ENCODE measurements around the gene PTGFRN.

The PTGFRN gene

DNA sequence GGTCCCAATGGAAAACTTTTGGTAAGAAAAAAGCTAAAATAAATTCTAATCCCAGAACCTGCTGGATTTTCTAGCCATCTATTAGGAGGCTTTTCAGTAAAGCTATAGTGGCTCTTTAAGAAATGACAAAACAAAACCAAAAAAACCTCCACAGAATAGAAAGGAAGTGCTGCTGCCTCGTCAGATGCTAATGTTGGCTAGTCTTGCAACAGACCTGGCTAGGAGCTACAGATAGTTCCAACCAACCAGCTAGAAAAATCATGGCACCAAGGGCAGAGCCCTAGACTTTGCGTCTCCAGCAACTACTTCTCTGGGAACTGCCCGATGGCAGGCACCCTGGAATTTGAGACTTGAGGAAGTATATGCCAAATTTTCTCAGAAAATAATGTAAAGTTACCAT is 99.4 kb downstream of the PTGFRN start:
- Histone ChIP-seq H4K20me1 (ENCODE audit: low read depth, low read length) (no peaks in the 10 kb centered on the region), H3K36me3 (ENCODE audit: low read length) (no peaks in the 10 kb centered on the region), H3K4me2 (ENCODE audit: low read depth, low read length, poor library complexity, severe bottlenecking) (no peak overlapping the region), H3K4me3 (ENCODE audit: insufficient read depth, low read length, poor library complexity, severe bottlenecking) (no peak overlapping the region), H3K79me2 (ENCODE audit: insufficient read depth, low read length) (no peaks in the 10 kb centered on the region), H3K9me3 (ENCODE audit: insufficient read depth, low read length) (no peaks in the 10 kb centered on the region), H3F3A (ENCODE audit: insufficient read depth) (no peaks in the 10 kb centered on the region), H3K9me2 (replicated peaks; ENCODE audit: insufficient read depth, low read length) (no peaks in the 10 kb centered on the region), H3K27ac (ENCODE audit: low read depth, low read length) (no peak overlapping the region), H3K9ac (ENCODE audit: low read length) (no peak overlapping the region), H3K27me3 (ENCODE audit: low read length) (no peaks in the 10 kb centered on the region), H2AFZ (ENCODE audit: low read depth, low read length, severe bottlenecking) (no peak overlapping the region)
- TF ChIP-seq EZH2phosphoT487 (conservative IDR thresholded peaks at IDR 0.05; ENCODE audit: low read length): no peak
- TF ChIP-seq, protein P1, sequence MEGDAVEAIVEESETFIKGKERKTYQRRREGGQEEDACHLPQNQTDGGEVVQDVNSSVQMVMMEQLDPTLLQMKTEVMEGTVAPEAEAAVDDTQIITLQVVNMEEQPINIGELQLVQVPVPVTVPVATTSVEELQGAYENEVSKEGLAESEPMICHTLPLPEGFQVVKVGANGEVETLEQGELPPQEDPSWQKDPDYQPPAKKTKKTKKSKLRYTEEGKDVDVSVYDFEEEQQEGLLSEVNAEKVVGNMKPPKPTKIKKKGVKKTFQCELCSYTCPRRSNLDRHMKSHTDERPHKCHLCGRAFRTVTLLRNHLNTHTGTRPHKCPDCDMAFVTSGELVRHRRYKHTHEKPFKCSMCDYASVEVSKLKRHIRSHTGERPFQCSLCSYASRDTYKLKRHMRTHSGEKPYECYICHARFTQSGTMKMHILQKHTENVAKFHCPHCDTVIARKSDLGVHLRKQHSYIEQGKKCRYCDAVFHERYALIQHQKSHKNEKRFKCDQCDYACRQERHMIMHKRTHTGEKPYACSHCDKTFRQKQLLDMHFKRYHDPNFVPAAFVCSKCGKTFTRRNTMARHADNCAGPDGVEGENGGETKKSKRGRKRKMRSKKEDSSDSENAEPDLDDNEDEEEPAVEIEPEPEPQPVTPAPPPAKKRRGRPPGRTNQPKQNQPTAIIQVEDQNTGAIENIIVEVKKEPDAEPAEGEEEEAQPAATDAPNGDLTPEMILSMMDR (IDR thresholded peaks at IDR 0.05; ENCODE audit: insufficient read depth, low read length, poor library complexity, severe bottlenecking): no peak

DNA sequence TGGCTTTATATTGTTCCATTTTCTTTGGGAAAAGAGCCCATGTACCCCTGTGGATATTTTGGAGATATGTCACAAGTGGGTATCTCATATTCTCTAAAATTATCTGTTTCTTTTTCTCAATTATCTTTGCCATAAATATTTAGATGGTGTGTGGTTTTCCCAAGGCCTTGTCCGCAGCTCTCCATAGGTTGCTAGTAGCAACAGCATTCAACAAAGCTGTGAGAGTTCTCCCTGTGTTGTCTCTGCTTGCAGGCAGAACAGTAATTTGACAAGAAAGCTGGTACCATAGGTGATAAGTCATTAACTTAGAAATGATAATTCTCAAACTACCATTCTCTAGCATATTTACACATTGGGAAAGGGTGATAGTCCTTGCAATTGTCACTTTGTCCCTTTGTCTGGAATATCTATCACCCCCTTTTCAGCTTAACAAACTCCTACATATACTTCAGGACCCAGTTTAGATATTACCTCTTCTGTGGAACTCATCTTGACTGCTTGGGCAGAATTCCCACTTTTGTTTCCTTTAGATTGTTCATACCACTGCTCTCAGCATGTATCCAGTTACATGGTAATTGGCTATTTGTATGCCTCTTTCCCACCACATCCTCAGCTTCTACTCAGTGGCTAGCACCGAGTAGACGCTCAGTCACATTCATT is 100.7 kb downstream of the PTGFRN start:
- Histone ChIP-seq H3K79me2 (ENCODE audit: insufficient read depth, low read length) (no peaks in the 10 kb centered on the region), H3K27me3 (ENCODE audit: low read length) (no peaks in the 10 kb centered on the region), H3F3A (ENCODE audit: insufficient read depth) (no peaks in the 10 kb centered on the region), H3K4me2 (ENCODE audit: low read depth, low read length, poor library complexity, severe bottlenecking) (no peak overlapping the region), H3K9me2 (replicated peaks; ENCODE audit: insufficient read depth, low read length) (no peaks in the 10 kb centered on the region), H3K9me3 (ENCODE audit: insufficient read depth, low read length) (no peaks in the 10 kb centered on the region), H3K9ac (ENCODE audit: low read length) (no peak overlapping the region), H3K36me3 (ENCODE audit: low read length) (no peaks in the 10 kb centered on the region), H4K20me1 (ENCODE audit: low read depth, low read length) (no peaks in the 10 kb centered on the region), H3K4me3 (ENCODE audit: insufficient read depth, low read length, poor library complexity, severe bottlenecking) (no peak overlapping the region), H2AFZ (ENCODE audit: low read depth, low read length, severe bottlenecking) (no peak overlapping the region), H3K27ac (ENCODE audit: low read depth, low read length) (no peak overlapping the region)
- TF ChIP-seq, protein P1 (IDR thresholded peaks at IDR 0.05; ENCODE audit: insufficient read depth, low read length, poor library complexity, severe bottlenecking): no peak
- no peak for TF ChIP-seq EZH2phosphoT487 (conservative IDR thresholded peaks at IDR 0.05; ENCODE audit: low read length)

DNA sequence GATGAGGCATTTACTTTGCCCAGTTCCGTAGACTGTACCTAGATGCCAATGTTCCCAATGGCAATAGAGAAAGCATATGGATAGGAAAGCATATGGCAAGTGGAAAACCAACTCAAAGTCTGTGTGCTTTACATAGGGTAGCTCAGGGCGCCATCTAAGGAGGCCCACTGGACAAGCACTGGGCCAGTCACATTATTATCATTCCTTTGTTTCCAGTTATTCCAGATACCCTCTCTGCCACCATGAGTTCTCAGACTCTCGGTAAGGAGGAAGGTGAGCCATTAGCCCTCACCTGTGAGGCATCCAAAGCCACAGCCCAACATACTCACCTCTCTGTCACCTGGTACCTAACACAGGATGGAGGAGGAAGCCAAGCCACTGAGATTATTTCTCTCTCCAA is 101.6 kb downstream of the PTGFRN start:
- Histone ChIP-seq H3K79me2 (ENCODE audit: insufficient read depth, low read length) (no peaks in the 10 kb centered on the region), H3K9me2 (replicated peaks; ENCODE audit: insufficient read depth, low read length) (no peaks in the 10 kb centered on the region), H2AFZ (ENCODE audit: low read depth, low read length, severe bottlenecking) (no peak overlapping the region), H3K4me3 (ENCODE audit: insufficient read depth, low read length, poor library complexity, severe bottlenecking) (no peak overlapping the region), H3K27me3 (ENCODE audit: low read length) (no peaks in the 10 kb centered on the region), H3K27ac (ENCODE audit: low read depth, low read length) (no peak overlapping the region), H3K9me3 (ENCODE audit: insufficient read depth, low read length) (no peaks in the 10 kb centered on the region), H4K20me1 (ENCODE audit: low read depth, low read length) (no peaks in the 10 kb centered on the region), H3K4me2 (ENCODE audit: low read depth, low read length, poor library complexity, severe bottlenecking) (no peak overlapping the region), H3K36me3 (ENCODE audit: low read length) (no peaks in the 10 kb centered on the region), H3K9ac (ENCODE audit: low read length) (no peak overlapping the region), H3F3A (ENCODE audit: insufficient read depth) (no peaks in the 10 kb centered on the region)
- TF ChIP-seq, protein P1 (IDR thresholded peaks at IDR 0.05; ENCODE audit: insufficient read depth, low read length, poor library complexity, severe bottlenecking): no peak
- TF ChIP-seq EZH2phosphoT487 (conservative IDR thresholded peaks at IDR 0.05; ENCODE audit: low read length): no peak
